G401 (cell line): ENCODE results near the gene TMEM219. TPM values are rescaled to one million over a fixed set of nuclear protein-coding genes. Genes with fewer than 3 reads are reported as not detected.

Experiments
- DNase-seq: peaks from one replicate; pipeline ENCODE4 v3.0.0-alpha.2; 2015; ENCODE audit warnings: low spot score
- in situ Hi-C: cut with HindIII; loops from 2 replicates; pipeline ENCODE4 v1.10.0; 2016; ENCODE audit warnings: low sequenced_read_pairs, mixed read lengths
- total RNA-seq: library from RNA; depleted of rRNA; stranded (reverse); fragments of >200 nt; shearing (Covaris generic); gene quantifications from 2 replicates; pipeline ENCODE4 v1.2.3, GENCODE V29; 2014

The TMEM219 gene
- total RNA-seq, 1 experiment from 2014 or later: 78.5 TPM

DNA sequence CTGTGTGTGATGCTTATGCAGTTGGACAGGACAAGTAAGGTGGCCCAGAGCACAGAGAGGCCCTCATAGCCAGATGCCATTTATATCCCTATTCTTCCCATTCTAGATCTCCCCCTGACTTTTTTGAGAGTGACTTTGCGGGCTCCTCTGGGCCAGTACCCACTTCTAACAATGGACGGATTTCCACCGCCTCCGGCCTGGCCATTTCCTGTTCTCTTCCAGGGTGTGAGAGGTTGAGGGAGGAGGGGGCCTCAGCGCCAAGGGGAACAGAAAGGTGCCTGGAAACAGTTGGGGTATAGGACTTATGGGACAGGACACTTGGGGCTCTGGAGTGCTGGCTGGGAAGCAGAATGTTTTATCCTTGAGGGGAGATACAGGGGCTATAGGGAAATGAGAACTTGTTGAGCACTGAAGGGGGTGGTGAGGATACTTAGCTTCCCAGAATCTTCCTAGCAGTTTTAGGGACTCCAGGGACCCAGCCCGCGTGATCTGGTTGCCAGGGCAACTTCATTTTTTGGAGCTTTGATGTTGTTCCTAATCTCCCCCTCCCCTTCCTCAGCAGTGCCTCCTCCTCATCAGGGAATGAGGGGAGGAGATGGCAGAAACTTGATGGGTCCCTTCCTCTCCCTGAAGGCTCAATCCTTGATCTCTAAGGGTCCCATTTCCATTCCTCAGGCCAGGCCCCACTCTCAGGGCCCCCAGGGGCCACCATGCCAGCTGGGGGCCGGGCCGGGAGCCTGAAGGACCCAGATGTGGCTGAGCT lies 15.4 kb downstream of the TMEM219 start:
- in situ Hi-C loops: no loop called here
- no peak for DNase-seq

DNA sequence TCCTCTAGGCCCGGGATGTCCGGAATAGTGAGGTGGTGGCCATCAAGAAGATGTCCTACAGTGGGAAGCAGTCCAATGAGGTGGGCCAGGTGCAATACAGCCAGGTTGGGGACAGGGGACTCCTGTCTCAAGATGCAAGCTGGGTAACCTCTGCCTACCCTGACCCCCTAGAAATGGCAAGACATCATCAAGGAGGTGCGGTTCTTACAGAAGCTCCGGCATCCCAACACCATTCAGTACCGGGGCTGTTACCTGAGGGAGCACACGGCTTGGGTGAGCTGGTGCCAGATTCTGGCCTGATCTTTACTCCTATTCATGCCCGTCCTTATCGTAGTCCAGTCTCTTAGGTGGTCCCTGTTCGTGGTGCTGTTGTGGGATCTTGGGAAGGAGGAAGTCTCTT lies 16.2 kb downstream of the TMEM219 start:
- in situ Hi-C loops: no loop called here

DNA sequence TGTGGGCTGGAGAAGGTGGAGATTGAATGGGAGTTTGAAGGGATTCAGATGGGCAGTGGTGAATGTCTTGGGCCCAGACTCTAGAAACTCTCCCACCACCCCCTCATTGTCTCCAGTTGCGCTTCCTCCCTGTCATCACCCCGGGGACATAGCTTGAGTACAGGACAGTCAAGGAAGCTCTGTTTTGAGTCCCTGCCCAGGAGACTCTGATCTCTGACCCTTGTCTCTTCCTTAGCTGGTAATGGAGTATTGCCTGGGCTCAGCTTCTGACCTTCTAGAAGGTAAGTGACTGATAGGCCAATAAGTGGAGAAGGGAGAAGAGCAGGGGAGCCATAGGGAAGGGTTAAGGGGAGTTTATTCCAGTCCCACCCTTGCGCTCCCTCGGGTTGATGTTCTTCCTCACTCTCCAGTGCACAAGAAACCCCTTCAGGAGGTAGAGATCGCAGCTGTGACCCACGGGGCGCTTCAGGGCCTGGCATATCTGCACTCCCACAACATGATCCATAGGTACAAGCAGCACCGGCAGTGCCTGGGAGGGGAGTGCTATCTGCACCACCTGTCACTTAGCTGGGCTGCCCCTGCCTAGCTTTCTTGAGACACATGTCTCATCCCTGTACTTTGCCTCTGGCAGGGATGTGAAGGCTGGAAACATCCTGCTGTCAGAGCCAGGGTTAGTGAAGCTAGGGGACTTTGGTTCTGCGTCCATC lies 16.8 kb downstream of the TMEM219 start:
- in situ Hi-C loops: no loop called here
- no peak for DNase-seq

More for the DNA sequence above, 16.2 kb downstream of the TMEM219 start:
- DNase-seq: no peak

DNA sequence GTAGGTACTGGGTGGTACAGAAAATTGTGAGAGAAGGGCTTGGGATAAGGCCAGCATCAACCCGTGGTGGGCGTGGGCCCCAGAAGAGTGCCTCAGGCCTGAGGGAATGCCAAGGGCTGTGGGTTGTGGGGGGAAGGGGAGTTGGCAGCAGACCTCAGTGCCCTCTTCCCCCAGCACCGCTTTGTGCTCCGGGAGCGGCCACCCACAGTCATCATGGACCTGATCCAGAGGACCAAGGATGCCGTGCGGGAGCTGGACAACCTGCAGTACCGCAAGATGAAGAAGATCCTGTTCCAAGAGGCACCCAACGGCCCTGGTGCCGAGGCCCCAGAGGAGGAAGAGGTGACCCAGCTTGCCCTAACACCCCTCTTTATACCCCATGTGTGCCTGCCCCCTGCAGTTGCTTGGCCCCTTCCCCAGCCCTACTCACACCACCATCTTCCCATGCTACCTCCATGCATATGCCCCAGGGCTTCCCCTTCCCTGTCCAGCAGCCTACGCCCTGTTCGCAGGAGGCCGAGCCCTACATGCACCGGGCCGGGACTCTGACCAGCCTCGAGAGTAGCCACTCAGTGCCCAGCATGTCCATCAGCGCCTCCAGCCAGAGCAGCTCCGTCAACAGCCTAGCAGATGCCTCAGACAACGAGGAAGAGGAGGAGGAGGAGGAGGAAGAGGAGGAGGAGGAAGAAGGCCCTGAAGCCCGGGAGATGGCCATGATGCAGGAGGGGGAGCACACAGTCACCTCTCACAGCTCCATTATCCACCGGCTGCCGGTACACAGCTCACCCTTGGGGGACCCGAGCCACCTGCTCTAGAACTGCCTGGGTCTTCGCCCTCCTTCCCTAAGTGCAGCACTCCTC lies 20.9 kb downstream of the TMEM219 start:
- in situ Hi-C loops: no loop called here
- no peak for DNase-seq

DNA sequence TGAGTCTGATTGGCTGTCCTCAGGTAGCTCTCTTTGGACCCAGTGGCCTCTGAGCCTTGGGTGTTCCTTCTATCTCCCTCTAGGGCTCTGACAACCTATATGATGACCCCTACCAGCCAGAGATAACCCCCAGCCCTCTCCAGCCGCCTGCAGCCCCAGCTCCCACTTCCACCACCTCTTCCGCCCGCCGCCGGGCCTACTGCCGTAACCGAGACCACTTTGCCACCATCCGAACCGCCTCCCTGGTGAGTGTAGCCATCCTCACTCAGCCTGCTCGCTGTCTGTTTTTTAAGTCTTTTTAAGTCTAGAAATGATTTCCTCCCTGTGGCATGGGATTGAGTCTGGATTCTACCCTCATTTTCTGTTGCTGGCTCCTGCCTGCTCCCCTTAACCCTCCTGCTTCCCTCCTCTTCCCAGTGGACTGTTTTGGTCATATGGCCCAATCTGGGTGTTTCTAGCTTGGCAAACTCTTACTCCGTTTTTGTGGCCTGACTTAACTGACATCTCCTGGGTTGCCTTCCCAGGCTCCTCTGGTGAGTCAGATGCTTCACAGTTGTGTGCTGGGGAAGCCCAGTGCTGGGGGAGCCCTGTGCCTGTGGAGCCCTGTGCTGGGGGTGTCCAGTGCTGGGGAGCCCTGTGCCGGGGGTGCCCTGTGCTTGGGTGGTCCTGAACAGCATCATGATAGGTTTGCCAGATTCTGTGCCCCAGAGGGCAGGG lies 21.7 kb downstream of the TMEM219 start:
- in situ Hi-C loops: no loop called here
- no peak for DNase-seq

DNA sequence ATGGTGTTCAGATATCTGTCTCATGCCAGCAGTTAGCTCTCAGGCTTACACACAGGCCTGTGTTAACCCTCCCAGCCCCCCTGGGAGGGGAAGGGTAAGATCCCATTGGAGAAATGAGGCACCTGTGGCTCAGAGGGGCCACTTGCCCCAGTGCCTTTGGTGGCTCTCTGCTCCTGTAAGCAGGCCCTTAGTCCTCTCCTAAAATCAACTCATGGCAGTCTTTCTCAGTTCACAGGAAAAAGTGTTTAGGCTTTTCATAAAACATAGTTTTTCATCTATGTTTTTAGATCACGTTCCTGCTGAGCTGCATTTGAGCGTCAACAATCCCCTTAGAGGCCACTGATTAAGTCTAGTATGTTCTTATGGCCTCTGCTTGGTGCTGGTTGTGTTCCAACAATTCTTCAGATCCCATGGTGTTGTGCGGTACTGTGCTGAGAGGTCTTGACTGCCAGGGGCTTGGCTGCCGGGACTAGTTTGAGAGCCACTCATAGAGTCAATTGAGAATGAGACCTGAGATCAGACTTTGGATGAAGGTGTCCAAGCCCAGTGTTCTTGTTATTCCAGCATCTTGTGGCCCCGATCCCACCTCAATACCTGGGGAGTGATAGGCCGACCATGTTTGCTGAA lies 22.4 kb downstream of the TMEM219 start:
- in situ Hi-C loops: no loop called here

DNA sequence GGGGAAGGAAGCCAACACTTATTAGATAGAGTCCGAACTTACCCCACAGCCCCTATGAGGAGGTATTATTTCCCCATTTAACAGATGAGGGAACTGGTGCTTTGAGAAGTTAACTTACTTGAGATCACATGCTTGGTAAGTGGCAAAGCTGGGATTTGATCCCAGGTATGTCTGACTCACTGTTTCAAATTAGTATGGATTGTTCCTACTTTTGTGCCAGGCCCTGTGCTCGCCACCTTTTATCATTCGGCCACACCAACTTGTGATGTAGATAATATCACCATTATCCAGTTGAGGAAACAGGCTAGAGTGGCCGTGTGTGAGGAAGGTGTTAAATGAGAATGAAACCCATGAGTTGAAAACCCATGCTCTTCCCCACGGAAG lies 22.9 kb downstream of the TMEM219 start:
- in situ Hi-C loops: no loop called here

More for the DNA sequence above, 22.4 kb downstream of the TMEM219 start:
- DNase-seq: no peak

DNA sequence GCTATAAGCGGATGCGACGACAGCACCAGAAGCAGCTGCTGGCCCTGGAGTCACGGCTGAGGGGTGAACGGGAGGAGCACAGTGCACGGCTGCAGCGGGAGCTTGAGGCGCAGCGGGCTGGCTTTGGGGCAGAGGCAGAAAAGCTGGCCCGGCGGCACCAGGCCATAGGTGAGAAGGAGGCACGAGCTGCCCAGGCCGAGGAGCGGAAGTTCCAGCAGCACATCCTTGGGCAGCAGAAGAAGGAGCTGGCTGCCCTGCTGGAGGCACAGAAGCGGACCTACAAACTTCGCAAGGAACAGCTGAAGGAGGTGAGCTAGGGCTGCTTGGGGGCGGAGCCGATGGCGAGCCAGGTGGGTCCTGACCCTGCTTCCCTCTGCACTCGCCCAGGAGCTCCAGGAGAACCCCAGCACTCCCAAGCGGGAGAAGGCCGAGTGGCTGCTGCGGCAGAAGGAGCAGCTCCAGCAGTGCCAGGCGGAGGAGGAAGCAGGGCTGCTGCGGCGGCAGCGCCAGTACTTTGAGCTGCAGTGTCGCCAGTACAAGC lies 23.5 kb downstream of the TMEM219 start:
- in situ Hi-C loops: no loop called here
- DNase-seq: no peak

More for the DNA sequence above, 22.9 kb downstream of the TMEM219 start:
- no peak for DNase-seq

DNA sequence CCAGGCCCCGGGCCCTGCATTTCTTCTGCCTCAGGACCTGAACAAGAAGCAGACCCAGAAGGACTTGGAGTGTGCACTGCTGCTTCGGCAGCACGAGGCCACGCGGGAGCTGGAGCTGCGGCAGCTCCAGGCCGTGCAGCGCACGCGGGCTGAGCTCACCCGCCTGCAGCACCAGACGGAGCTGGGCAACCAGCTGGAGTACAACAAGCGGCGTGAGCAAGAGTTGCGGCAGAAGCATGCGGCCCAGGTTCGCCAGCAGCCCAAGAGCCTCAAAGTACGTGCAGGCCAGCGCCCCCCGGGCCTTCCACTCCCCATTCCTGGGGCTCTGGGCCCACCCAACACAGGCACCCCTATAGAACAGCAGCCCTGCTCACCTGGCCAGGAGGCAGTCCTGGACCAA lies 24.4 kb downstream of the TMEM219 start:
- no peak for DNase-seq

DNA sequence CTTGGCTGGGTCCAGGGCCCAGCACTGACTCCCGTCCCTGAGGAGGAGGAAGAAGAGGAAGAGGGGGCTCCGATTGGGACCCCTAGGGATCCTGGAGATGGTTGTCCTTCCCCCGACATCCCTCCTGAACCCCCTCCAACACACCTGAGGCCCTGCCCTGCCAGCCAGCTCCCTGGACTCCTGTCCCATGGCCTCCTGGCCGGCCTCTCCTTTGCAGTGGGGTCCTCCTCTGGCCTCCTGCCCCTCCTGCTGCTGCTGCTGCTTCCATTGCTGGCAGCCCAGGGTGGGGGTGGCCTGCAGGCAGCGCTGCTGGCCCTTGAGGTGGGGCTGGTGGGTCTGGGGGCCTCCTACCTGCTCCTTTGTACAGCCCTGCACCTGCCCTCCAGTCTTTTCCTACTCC lies 25.1 kb downstream of the TMEM219 start:
- in situ Hi-C loops: no loop called here
- DNase-seq: no peak

More for the DNA sequence above, 24.4 kb downstream of the TMEM219 start:
- in situ Hi-C loops: no loop called here

DNA sequence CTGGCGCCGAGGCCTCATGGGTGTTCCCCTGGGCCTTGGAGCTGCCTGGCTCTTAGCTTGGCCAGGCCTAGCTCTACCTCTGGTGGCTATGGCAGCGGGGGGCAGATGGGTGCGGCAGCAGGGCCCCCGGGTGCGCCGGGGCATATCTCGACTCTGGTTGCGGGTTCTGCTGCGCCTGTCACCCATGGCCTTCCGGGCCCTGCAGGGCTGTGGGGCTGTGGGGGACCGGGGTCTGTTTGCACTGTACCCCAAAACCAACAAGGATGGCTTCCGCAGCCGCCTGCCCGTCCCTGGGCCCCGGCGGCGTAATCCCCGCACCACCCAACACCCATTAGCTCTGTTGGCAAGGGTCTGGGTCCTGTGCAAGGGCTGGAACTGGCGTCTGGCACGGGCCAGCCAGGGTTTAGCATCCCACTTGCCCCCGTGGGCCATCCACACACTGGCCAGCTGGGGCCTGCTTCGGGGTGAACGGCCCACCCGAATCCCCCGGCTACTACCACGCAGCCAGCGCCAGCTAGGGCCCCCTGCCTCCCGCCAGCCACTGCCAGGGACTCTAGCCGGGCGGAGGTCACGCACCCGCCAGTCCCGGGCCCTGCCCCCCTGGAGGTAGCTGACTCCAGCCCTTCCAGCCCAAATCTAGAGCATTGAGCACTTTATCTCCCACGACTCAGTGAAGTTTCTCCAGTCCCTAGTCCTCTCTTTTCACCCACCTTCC lies 25.6 kb downstream of the TMEM219 start:
- in situ Hi-C loops: no loop called here
- no peak for DNase-seq

DNA sequence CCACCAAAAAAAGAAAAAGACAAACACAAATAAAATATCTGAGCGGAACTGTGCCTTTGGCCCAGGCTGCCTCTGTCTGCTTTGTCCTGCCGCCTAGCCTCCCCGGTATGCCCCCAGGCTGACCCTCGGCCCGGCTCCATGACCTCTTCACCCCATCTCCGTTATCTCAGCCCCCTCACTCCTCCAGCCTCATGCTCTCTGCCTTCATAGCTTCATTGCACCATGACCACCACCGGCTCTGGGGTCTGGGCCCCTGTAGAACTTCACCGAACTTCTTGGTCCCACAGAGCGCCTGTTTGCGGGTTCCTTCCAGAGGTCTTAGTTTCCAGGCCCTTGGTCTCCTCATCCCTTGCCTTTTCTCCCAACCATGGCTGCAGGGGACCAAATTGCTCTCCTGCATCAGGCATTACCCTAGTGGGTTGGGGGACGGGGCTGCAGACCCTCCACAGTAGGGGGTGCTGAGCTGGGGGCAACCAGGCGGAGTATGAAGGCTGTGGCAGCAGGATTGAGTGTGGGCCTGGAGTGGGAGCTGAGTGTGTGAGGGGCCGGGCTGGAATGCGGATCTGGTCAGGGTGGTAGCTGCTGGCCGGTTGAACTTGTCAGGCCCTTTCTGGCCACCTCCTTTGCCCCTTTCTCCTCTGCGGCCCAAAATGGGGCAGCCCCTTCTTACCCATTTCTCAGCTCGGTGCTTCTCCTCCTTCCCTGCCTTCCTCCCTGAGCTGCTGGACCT lies 26.6 kb downstream of the TMEM219 start:
- no peak for DNase-seq
- in situ Hi-C loops: no loop called here

DNA sequence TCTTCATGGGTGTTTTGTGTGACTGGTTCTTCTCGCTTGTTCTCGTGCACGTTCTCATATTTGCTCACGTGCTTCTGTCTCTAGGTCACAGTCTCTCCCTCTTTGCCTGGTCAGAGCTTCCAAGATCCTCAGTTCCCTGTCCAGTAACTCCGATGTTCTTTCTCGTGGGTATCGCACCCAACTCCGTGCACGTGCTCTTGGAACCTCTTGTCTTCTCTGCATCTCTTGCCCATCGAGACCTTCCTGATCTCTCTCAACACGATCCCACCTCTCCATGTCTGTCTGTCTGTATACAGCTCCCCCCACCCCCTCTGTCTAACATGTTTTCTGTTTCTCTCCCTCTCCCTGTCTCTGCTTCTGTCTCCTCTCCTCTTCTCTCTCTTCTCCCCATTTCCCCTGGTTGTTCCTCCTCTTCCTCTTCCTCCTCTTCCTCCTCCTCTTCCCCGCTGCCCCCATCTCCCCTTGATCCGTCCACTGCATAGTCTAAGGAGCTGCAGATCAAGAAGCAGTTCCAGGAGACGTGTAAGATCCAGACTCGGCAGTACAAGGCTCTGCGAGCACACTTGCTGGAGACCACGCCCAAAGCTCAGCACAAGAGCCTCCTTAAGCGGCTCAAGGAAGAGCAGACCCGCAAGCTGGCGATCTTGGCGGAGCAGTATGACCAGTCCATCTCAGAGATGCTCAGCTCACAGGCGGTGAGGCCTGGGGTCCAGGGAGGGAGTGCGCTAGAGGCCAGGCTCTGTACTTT lies 27.4 kb downstream of the TMEM219 start:
- no peak for DNase-seq
- in situ Hi-C loops: no loop called here

DNA sequence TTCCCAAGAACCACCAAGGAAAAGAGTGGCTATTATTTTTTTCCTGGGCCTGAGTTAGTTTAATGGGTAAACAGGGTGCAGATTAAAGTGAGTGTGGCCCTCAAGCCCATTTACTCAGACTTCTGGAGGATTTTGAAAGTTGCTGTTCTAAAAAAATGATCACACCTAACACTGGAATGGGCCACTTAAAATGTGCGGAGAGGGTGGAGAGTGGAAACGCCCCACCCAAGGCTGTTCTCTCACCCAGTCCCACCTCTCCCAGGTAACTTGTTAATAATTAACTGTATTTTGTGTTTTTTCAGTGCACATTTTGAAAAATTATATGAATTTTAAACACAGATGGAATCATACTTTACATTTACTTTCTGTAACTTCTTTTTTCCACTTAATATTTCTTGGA lies 28.2 kb downstream of the TMEM219 start:
- in situ Hi-C loops: no loop called here
- no peak for DNase-seq

DNA sequence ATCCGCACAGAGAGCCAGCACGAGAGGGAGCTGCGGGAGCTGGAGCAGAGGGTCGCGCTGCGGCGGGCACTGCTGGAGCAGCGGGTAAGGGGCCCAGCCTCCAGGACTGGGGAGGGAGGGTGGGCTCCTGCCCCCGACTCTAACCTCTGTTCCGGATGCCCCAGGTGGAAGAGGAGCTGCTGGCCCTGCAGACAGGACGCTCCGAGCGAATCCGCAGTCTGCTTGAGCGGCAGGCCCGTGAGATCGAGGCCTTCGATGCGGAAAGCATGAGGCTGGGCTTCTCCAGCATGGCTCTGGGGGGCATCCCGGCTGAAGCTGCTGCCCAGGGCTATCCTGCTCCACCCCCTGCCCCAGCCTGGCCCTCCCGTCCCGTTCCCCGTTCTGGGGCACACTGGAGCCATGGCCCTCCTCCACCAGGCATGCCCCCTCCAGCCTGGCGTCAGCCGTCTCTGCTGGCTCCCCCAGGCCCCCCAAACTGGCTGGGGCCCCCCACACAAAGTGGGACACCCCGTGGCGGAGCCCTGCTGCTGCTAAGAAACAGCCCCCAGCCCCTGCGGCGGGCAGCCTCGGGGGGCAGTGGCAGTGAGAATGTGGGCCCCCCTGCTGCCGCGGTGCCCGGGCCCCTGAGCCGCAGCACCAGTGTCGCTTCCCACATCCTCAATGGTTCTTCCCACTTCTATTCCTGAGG lies 29.1 kb downstream of the TMEM219 start:
- no peak for DNase-seq
- in situ Hi-C loops: no loop called here

DNA sequence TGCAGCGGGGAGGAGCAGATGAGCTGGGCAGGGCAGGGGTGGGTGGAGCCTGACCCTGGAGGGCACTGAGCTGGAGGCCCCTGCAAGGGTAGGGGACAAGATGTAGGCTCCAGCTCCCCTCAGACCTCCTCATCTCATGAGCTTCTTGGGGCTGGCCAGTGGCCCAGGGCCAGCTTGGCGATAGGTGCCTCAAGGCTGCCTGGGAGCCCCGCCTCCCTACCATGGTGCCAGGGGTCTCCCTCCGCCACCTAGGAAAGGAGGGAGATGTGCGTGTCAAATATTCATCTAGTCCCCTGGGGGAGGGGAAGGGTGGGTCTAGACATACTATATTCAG lies 29.7 kb downstream of the TMEM219 start:
- DNase-seq: no peak
- in situ Hi-C loops: no loop called here
